ENCODE results near the gene UBE2D4. TPM values are rescaled to one million over a fixed set of nuclear protein-coding genes. Genes with fewer than 3 reads are reported as not detected.

Gene UBE2D4
- total and polyA plus RNA-seq, 2 donors (not counting 3 experiments of a cell fraction or from before 2014, with no cell fraction given), result 11.3 to 19.8 TPM

DNA sequence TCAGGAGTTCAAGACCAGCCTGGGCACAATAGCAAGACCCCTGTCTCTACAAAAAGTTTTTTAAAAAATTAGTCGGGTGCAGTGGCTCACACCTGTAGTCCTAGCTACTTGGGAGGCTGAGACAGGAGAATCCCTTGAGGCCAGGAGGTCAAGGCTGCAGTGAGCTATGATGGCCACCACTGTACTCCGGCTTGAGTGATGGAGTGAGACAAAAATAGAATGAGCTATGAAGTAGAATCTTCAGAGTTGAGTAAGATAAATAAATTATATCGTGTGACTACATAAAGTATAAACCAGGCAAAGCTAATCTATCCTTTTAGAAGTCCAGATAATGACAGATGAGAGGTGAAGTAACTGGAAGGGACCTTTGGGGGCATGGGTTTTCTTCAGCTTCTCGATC lies 41.6 kb upstream of the UBE2D4 start:
- FAIRE-seq (no peak), DNase-seq (ENCODE audit: low read depth, low spot score) (no peak)
- Histone ChIP-seq H2AFZ (ENCODE audit: low read depth, low read length) (no peak overlapping the region), H3K4me1 (ENCODE audit: control insufficient read depth, extremely low read depth, insufficient read depth, low read length) (peaks cover 13% of the 10 kb centered on the region), H4K20me1 (replicated peaks; ENCODE audit: control insufficient read depth, extremely low read depth, insufficient read depth, low read length) (no peaks in the 10 kb centered on the region), H3K9me3 (replicated peaks; ENCODE audit: control insufficient read depth, insufficient read depth, low read length) (no peaks in the 10 kb centered on the region), H3K36me3 (ENCODE audit: control insufficient read depth in 2 of 2, extremely low read depth in 1 of 2, insufficient read depth in 2 of 2, low read length in 2 of 2) (peaks cover 0 to 2% of the 10 kb centered on the region in 2 experiments), H3K9me1 (replicated peaks; ENCODE audit: control insufficient read depth, extremely low read depth, insufficient read depth, low read length) (no peaks in the 10 kb centered on the region), H3K4me3 (replicated peaks in 1 of 3; ENCODE audit: insufficient read depth in 1 of 3, low read depth in 1 of 3, low read length in 3 of 3) (no peak overlapping the region), H3K27ac (ENCODE audit: insufficient read depth, low read depth, low read length) (no peak overlapping the region), H3K9ac (replicated peaks; ENCODE audit: extremely low read depth, insufficient read depth, low read length) (no peak overlapping the region), H3K4me2 (ENCODE audit: insufficient read depth, low read length) (no peak overlapping the region), H3K27me3 (ENCODE audit: control insufficient read depth in 2 of 2, insufficient read depth in 2 of 2, low read length in 2 of 2) (no peaks in the 10 kb centered on the region), H3K79me2 (ENCODE audit: control insufficient read depth, insufficient read depth, low read length) (peaks cover 9% of the 10 kb centered on the region)
- TF ChIP-seq POLR2AphosphoS5 (IDR thresholded peaks at IDR 0.05; ENCODE audit: insufficient read depth, low read depth, low read length) (no peak), GATA2 (IDR thresholded peaks at IDR 0.05; ENCODE audit: insufficient read depth, insufficient read length, low read depth, low read length) (no peak)
- dilution Hi-C loops (cut with MboI; ENCODE audit: extremely low pct_ligation_motif_present, low sequenced_read_pairs) (no loop called here), intact Hi-C loops (cut with micrococcal nuclease) (no loop called here)
- POLR2A ChIA-PET, result no interaction called here
- CTCF ChIA-PET, result interaction anchor here (0.9 to 1.3 kb wide), 3 partner anchors 9 to 15 kb away, joined by 3 to 4 read pairs (median 4); partner anchors contain the start of gene MRPS24
- BruUV-seq (replicated peaks), result no TSS peak

DNA sequence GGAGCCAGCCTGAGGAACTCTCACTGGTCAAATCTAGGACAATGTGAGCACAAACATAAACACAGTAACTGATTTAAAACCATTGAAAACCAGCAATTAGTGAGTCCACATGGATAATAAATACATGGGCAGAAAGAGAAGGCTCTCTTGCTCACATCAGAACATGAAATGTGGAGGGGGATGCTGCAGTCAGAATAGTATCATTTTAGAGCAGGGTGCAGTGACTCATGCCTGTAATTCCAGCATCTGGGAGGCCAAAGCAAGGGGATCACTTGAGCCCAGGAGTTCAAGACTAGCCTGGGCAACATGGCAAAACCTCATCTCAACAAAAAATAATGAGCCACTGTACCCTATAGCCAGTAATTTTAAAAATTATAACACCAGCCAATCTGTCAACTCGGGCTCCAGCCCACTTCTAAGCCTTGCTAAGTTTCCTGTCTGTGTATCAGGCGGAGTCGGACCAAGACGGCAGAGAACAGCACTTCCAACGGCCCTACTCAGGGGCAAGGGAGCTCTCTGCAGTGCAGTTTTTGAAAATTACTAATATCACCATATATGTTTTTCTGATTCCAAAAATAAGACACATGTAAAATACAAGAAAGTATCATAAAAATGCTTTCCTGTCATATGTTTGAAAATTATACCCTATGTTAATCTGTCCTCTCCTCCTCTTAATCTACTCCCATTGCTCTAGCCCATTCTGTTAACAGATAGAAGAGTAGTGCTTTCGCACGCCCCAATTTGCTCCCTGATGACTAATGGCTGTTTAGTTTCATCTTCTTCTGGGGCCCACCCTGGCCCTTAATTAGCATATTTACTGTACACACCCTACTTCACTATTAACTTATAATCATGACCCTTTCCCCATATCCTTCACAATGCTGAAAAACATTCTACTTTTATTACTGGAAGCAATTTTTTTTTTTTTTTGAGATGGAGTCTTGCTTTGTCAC lies 37.0 kb upstream of the UBE2D4 start:
- H3K9ac ChIP-seq (replicated peaks; ENCODE audit: extremely low read depth, insufficient read depth, low read length), result no peak overlapping the region
- peaks cover 34% of the 10 kb centered on the region for H3K79me2 ChIP-seq (ENCODE audit: control insufficient read depth, insufficient read depth, low read length)
- H3K27me3 ChIP-seq (ENCODE audit: control insufficient read depth in 2 of 2, insufficient read depth in 2 of 2, low read length in 2 of 2), result no peaks in the 10 kb centered on the region
- DNase-seq (ENCODE audit: low read depth, low spot score) (no peak), FAIRE-seq (no peak)
- H3K36me3 ChIP-seq (ENCODE audit: control insufficient read depth in 2 of 2, extremely low read depth in 1 of 2, insufficient read depth in 2 of 2, low read length in 2 of 2), result peaks cover 0 to 2% of the 10 kb centered on the region in 2 experiments
- no peaks in the 10 kb centered on the region for H3K9me1 ChIP-seq (replicated peaks; ENCODE audit: control insufficient read depth, extremely low read depth, insufficient read depth, low read length)
- no TSS peak for BruUV-seq (replicated peaks)
- ChIA-PET POLR2A (no interaction called here), CTCF (no interaction called here)
- no peak overlapping the region for H3K4me3 ChIP-seq (replicated peaks in 1 of 3; ENCODE audit: insufficient read depth in 1 of 3, low read depth in 1 of 3, low read length in 3 of 3)
- no peak overlapping the region for H3K4me2 ChIP-seq (ENCODE audit: insufficient read depth, low read length)
- TF ChIP-seq POLR2A (IDR thresholded peaks at IDR 0.05; ENCODE audit: low read depth, low read length) (no peak), FOS (IDR thresholded peaks at IDR 0.05; ENCODE audit: borderline replicate concordance, insufficient read depth, low read length) (no peak), GATA2 (IDR thresholded peaks at IDR 0.05; ENCODE audit: insufficient read depth, insufficient read length, low read depth, low read length) (no peak), EZH2 (IDR thresholded peaks at IDR 0.05; ENCODE audit: borderline replicate concordance, low read depth, low read length, severe bottlenecking) (no peak), JUN (IDR thresholded peaks at IDR 0.05; ENCODE audit: borderline replicate concordance, insufficient read depth, insufficient read length, low read depth) (no peak), MYC (IDR thresholded peaks at IDR 0.05; ENCODE audit: low read depth, low read length) (no peak)
- H3K27ac ChIP-seq (ENCODE audit: insufficient read depth, low read depth, low read length), result no peak overlapping the region
- no peak overlapping the region for H2AFZ ChIP-seq (ENCODE audit: low read depth, low read length)
- peaks cover 6% of the 10 kb centered on the region for H3K4me1 ChIP-seq (ENCODE audit: control insufficient read depth, extremely low read depth, insufficient read depth, low read length)
- no peaks in the 10 kb centered on the region for H3K9me3 ChIP-seq (replicated peaks; ENCODE audit: control insufficient read depth, insufficient read depth, low read length)
- H4K20me1 ChIP-seq (replicated peaks; ENCODE audit: control insufficient read depth, extremely low read depth, insufficient read depth, low read length), result no peaks in the 10 kb centered on the region
- intact Hi-C loops (cut with micrococcal nuclease) (no loop called here), dilution Hi-C loops (cut with MboI; ENCODE audit: extremely low pct_ligation_motif_present, low sequenced_read_pairs) (no loop called here)

Data from endothelial cell of umbilical vein (primary cell).